Choroid plexus epithelial cell (primary cell): Measurements from ENCODE around the gene ARHGEF40.
A peak's percentile ranks its signal among the peaks of the same experiment; 100 is the strongest.

Experiments used
- DNase-seq: peaks from one replicate; pipeline ENCODE4 v3.0.0-alpha.2; 2010; ENCODE audit warnings: low read depth
- H3K4me3 ChIP-seq: 2 replicates; pipeline ENCODE4 v1.5.1; 2011; ENCODE audit warnings: low read depth, mild to moderate bottlenecking, control low read depth, low read length, moderate library complexity
- TF ChIP-seq, protein P1 (sequence below): conservative IDR thresholded peaks from 2 replicates; pipeline ENCODE4 v1.5.1; 2011; ENCODE audit warnings: low read depth, mild to moderate bottlenecking, control low read depth, inconsistent platforms, low read length, moderate library complexity

Gene ARHGEF40

GRCh38 chr14:21133901-21134300 is 63.8 kb downstream of the ARHGEF40 start:
- no peak overlapping the region for H3K4me3 ChIP-seq
- TF ChIP-seq, protein P1, sequence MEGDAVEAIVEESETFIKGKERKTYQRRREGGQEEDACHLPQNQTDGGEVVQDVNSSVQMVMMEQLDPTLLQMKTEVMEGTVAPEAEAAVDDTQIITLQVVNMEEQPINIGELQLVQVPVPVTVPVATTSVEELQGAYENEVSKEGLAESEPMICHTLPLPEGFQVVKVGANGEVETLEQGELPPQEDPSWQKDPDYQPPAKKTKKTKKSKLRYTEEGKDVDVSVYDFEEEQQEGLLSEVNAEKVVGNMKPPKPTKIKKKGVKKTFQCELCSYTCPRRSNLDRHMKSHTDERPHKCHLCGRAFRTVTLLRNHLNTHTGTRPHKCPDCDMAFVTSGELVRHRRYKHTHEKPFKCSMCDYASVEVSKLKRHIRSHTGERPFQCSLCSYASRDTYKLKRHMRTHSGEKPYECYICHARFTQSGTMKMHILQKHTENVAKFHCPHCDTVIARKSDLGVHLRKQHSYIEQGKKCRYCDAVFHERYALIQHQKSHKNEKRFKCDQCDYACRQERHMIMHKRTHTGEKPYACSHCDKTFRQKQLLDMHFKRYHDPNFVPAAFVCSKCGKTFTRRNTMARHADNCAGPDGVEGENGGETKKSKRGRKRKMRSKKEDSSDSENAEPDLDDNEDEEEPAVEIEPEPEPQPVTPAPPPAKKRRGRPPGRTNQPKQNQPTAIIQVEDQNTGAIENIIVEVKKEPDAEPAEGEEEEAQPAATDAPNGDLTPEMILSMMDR = no peak
- DNase-seq = no peak

DNA sequence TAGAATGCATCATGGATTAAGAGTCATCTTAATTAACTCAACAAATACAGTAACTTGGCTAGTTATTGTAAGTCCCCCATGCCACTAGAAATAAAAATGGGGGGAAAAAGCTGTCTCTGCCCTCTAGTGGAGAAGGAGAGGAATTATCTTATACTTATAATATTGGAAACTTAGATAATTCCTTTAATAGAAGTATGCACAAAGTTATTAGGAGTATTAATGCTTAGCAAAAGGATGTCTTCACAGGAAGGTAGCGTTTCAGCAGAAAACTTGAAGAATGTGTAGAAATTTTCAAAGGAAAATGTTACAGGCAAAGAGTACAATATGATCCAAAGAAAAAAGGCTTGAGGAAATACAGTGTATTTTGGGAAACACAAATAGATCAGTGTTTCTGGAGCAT is 65.9 kb downstream of the ARHGEF40 start:
- DNase-seq = peak; percentile 27
- TF ChIP-seq, protein P1 = peak; percentile 66
- no peak overlapping the region for H3K4me3 ChIP-seq
